ENCODE results near the gene ZMIZ1. TPM values are rescaled to one million over a fixed set of nuclear protein-coding genes. Genes with fewer than 3 reads are reported as not detected.

Gene ZMIZ1
- total RNA-seq, 2 donors from 2014 or later = 27.2 to 42.2 TPM

DNA sequence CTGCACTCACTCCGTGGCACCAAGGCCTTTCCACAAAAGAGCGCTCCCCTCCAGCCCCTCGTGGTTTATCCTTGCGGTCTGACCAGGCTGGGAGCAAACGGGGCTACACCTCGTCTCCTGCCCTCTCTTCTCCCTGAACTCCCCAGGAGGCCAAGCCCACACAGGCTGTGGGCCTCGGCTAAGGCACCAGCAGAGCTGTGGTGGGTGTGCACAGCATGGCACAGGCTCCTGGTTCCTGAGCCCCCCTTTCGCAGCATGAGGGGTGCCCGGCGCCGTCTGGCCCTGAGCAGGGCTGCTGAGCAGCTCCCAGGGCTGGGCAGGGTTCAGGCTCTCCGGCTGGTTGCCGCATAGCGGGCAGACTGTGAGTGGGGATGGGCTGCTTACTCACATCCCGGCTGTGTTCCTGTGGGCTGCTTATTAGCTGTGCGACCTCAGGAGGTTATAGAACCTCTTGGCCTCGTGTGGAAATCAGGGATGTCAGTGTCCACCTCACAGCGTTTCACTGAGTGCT, 90.4 kb downstream of the ZMIZ1 start:
- DNase-seq (peak in 1 of 4 donors; percentile 48), ATAC-seq (no peak)
- Histone ChIP-seq H3K4me1 (peaks cover 85% of the 10 kb centered on the region), H3K9me3 (no peaks in the 10 kb centered on the region), H3K27me3 (no peaks in the 10 kb centered on the region), H3K4me3 (no peak overlapping the region), H3K27ac (peak overlapping the region; percentile 66 to 92 (median 85)), H3K36me3 (replicated peaks in 1 of 2; ENCODE audit: insufficient read depth in 1 of 2, low read depth in 2 of 2) (no peaks in the 10 kb centered on the region)
- intact Hi-C loops (cut with DNase I) = no loop called here
- WGBS, 2 donors = 82 to 84% methylated on average over 6 to 18 of the region's 18 CpGs
- TF ChIP-seq POLR2A (IDR thresholded peaks at IDR 0.05) = no peak
- TF ChIP-seq, protein P1, sequence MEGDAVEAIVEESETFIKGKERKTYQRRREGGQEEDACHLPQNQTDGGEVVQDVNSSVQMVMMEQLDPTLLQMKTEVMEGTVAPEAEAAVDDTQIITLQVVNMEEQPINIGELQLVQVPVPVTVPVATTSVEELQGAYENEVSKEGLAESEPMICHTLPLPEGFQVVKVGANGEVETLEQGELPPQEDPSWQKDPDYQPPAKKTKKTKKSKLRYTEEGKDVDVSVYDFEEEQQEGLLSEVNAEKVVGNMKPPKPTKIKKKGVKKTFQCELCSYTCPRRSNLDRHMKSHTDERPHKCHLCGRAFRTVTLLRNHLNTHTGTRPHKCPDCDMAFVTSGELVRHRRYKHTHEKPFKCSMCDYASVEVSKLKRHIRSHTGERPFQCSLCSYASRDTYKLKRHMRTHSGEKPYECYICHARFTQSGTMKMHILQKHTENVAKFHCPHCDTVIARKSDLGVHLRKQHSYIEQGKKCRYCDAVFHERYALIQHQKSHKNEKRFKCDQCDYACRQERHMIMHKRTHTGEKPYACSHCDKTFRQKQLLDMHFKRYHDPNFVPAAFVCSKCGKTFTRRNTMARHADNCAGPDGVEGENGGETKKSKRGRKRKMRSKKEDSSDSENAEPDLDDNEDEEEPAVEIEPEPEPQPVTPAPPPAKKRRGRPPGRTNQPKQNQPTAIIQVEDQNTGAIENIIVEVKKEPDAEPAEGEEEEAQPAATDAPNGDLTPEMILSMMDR (IDR thresholded peaks at IDR 0.05) = no peak

DNA sequence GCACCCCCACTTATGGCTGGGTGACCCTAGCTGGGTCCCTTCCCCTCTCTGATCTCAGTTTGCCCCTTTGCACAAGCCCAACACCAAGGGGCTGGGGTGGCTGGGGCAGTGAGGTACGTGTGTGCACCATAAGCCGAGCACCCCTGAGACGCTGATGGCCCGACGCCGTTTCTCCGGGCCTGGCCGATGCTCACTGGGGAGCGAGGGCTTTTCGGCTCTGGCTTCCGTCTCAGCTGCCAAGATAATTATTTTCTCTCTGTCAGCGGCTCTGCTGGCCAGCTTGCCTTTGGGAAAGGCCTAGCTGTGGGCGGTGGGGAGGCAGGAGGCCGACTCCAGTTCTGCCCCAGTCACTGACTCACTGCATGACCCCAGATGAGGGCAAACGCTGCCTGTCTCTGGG, 91.0 kb downstream of the ZMIZ1 start:
- peaks cover 79% of the 10 kb centered on the region for H3K4me1 ChIP-seq

DNA sequence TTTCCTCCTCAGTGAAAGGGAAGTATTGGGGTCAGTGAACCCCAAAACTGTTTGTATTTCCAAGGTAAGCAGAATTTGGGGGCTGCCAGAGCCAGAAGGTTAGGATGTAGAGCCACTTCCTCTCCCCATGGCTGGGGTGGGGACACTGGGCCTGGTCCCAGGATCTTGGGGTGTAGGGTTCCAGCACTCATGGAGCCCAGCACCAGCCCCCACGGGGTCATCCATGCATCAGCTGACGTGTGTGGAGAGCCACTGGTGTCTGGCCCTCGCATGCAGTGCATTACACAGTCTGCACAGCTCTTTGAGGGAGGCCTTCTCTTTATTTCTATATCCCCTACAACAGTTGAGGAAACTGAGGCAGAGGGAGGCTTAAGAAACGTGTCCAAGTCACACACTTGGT, 91.4 kb downstream of the ZMIZ1 start:
- H3K27ac ChIP-seq = peak overlapping the region; percentile 25 to 92 (median 85)
- TF ChIP-seq, protein P1 (IDR thresholded peaks at IDR 0.05) = no peak
- TF ChIP-seq POLR2A (IDR thresholded peaks at IDR 0.05) = no peak
- H3K4me3 ChIP-seq = no peak overlapping the region
- H3K27me3 ChIP-seq = no peaks in the 10 kb centered on the region
- H3K9me3 ChIP-seq = no peaks in the 10 kb centered on the region
- intact Hi-C loops (cut with DNase I) = no loop called here
- peaks cover 75% of the 10 kb centered on the region for H3K4me1 ChIP-seq
- DNase-seq (no peak), ATAC-seq (no peak)
- WGBS, 2 donors = 83 to 87% methylated on average over 4 of the region's 4 CpGs
- no peaks in the 10 kb centered on the region for H3K36me3 ChIP-seq (replicated peaks in 1 of 2; ENCODE audit: insufficient read depth in 1 of 2, low read depth in 2 of 2)

More for the DNA sequence above, 91.0 kb downstream of the ZMIZ1 start:
- Histone ChIP-seq H3K9me3 (no peaks in the 10 kb centered on the region), H3K4me3 (no peak overlapping the region), H3K27me3 (no peaks in the 10 kb centered on the region), H3K27ac (peak overlapping the region; percentile 25 to 92 (median 85)), H3K36me3 (replicated peaks in 1 of 2; ENCODE audit: insufficient read depth in 1 of 2, low read depth in 2 of 2) (no peaks in the 10 kb centered on the region)
- WGBS, 2 donors = 57 to 74% methylated on average over 8 to 15 of the region's 15 CpGs
- ATAC-seq (no peak), DNase-seq (peak in 3 of 4 donors; percentile 44 to 53 (median 51))
- intact Hi-C loops (cut with DNase I) = no loop called here
- no peak for TF ChIP-seq POLR2A (IDR thresholded peaks at IDR 0.05)
- TF ChIP-seq, protein P1 (IDR thresholded peaks at IDR 0.05) = no peak

DNA sequence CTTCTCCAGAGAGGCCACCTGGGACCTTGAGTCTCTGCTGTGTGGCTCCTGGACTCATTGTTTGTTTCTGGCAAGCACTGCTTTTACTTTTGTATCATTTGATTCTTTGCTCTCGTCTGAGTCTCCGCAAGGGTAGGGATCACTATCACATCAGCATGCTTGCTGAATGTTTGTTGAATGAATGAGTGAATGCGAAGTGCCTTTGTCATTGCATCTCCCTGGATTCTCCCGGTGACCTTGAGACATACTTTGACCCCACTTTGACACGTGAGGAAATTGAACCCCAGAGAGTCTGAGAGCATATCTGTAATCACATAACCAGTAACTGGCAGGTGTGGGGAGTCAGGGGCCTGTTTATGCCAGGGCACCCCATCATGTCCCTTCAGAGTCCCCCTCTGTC, 92.8 kb downstream of the ZMIZ1 start:
- intact Hi-C loops (cut with DNase I) = no loop called here
- WGBS, 2 donors = 62 to 69% methylated on average over 4 to 5 of the region's 5 CpGs

More for the DNA sequence above, 92.8 kb downstream of the ZMIZ1 start:
- Histone ChIP-seq H3K4me3 (no peak overlapping the region), H3K27me3 (no peaks in the 10 kb centered on the region), H3K9me3 (no peaks in the 10 kb centered on the region), H3K27ac (peak overlapping the region in 1 of 4 donors; percentile 88), H3K4me1 (peaks cover 64% of the 10 kb centered on the region), H3K36me3 (replicated peaks in 1 of 2; ENCODE audit: insufficient read depth in 1 of 2, low read depth in 2 of 2) (no peaks in the 10 kb centered on the region)
- DNase-seq = no peak
- ATAC-seq = no peak
- no peak for TF ChIP-seq POLR2A (IDR thresholded peaks at IDR 0.05)
- TF ChIP-seq, protein P1 (IDR thresholded peaks at IDR 0.05) = no peak

All from body of pancreas (tissue), 4 donors.